Anterior cingulate cortex (tissue), 58 donors: Measurements from ENCODE around the gene PAX9.
"Not testable (repeated sequence)": the region's sequence is repeated elsewhere in the genome, so short reads cannot be mapped to it uniquely, and the experiment has no call there.

Experiments
- DNase-seq, 58 donors: peaks; one replicate each; lab custom pipeline; 2025; lab: John Stamatoyannopoulos, UW

PAX9 gene

DNA sequence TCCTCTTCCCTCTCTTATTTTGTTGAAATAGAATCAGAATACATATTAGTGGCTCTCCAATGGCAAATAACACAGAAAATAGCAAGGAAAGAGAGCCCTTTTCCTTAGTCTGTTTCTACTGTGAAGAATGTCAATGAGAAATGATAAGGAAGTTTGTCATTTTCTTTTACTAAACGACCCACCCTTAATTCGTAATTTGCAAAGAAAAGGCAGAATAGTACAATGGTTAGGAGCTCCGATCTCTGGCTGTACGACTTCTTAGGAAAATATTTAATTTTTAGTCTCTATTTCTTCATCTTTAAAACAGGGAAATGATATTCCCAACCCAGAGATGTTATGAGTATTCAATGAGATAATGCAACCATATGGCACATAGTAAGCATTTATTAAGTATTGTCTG is 6.0 kb downstream of the PAX9 start:
- DNase-seq = no peak

DNA sequence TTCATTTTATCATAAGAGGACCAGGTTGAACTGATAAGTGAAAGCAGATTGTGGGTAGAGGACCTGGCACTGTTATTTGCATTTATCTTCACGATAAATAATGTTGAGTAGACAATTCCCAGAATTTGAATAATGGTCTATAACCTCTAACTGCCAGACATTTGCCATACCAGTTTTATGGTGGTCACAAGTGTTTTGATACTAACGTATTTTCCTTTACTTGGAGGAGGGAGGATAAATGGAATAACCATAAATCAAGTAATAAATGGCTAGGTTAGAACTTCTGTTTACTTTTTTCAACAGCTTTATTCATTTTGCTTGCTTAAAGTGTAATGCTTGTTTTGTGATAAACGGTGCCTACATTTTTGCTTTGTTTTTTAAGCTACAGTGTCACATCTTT is 9.5 kb downstream of the PAX9 start:
- DNase-seq = no peak

GRCh38 chr14:36672095-36672494 is 10.4 kb downstream of the PAX9 start:
- DNase-seq = no peak

DNA sequence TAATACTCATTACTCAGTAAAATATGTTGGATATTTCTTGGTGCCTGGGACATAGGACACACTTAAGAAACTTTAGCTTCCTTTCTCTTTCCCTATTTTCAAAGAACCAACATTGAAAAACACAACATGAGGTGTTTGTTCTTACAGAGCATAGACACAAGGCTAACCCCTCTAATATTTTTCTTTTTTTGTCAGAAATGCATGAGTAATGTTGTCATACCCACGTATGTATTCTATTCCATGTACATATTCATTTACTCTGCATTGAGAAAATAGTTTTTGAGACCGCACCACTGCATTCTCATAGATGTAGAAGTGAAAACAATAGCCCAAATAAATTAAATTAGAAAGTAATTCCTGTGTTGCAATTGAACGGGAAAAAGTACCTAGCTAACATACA is 13.0 kb downstream of the PAX9 start:
- no peak for DNase-seq

- DNase-seq = no peak
Observed at GRCh38 chr14:36675581-36675980, 13.9 kb downstream of the PAX9 start.

- DNase-seq = no peak
Observed at GRCh38 chr14:36676236-36676635, 14.6 kb downstream of the PAX9 start.

DNA sequence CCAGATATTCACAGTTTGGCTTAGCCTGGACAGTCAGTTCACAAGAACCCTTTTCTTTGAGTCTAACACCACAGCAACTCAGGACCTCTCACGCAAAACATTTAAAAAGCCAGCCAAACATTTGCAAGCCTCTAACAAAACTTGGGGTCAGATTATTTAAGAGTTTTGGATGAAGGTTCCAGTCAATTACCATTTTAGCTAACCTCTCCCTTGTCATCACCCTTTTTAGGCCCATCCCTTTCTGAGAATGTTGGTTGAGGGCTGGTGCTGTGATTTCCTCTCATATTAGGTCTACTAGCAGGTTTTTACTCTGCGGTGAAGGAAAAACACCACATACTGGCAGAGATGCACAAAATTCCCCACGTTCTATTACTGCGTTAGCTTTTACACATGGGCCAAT is 20.7 kb downstream of the PAX9 start:
- DNase-seq = no peak

DNA sequence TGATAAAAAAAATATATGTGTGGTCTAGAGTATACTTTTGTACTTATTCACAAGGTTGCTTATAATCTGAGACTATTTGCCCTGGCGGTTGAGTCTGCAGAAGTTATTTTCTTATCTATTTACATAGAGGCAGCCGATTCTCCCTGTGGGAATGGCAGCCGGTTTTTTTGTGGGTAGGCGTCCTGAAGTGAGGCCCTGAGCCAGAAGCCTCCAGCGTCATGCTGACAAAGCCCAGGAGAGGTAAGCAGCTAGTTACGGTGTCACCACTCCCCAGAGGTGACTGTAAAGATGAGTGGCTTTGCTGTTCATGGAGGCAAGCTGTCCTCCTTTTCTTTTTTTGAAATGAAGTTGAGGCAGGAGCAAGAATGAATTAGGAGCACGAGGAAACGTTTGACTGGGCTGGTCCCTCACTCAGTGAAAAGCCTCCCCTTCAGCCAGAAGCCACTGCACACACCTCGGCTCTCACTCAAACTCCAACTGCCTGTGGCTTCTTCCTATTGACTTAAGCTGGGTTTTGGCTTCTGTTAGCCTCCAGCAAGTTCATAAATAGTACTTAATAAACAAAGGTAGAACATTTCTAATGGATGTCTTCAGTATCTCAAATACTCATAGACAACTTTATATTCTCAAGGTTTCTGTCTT is 21.5 kb downstream of the PAX9 start:
- no peak for DNase-seq

- no peak for DNase-seq
Observed at GRCh38 chr14:36684946-36685345, 23.3 kb downstream of the PAX9 start.

DNA sequence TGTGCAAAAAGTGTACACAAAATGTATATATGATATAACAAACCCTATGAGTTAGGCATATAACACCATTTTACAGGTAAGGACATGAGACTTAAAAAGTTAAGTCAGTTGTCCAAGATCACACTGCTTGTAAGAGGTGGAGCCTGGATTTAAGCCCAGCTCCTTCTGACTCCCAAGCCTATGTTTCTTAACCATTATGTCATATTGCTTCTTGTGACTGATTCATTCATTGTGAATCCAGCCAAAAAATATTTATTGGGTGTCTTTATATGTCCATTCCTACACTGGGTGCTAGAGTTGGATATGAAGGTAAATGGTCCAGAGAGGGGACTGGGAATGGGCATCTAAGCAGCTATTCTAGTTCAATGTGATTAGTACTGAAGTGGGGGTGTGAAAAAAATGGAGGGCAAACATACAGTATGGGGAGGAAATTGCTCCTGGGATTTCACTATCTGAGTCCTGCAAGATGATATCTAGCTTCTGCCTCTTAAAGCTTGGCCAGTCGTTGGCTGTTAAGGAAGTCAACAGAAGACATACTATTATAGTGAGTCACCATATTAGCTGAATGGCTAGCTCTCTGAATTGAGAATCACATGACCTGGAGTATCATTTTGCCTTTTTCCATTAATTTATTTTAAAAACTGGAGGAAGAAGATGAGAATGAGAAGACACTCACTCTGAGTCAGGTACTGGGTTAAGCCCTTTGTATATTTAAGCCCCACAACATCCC is 28.8 kb downstream of the PAX9 start:
- no peak for DNase-seq

- DNase-seq = not testable (repeated sequence)
Observed at GRCh38 chr14:36699420-36699819, 37.8 kb downstream of the PAX9 start.

GRCh38 chr14:36700651-36701050 is 39.0 kb downstream of the PAX9 start:
- DNase-seq = no peak

GRCh38 chr14:36701132-36701531 is 39.5 kb downstream of the PAX9 start:
- no peak for DNase-seq

- no peak for DNase-seq
Observed at GRCh38 chr14:36702474-36702873, 40.8 kb downstream of the PAX9 start.

DNA sequence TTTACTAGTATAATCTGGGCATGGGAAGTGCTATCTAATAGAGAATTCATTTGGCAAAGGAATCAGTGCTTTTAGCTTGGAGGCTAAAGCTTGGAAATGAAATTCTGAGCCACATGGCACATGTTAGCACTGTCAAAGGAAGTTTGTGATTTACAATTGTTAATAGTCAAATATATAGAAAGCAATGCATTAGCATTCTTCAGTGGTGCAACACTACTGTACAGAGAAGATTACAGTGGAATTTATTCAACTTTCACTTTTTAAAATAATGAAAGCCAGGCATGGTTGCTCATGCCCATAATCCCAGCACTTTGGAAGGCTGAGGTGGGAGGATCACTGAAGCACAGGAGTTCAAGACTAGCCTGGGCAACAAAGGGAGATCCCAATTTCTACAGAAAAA is 45.9 kb downstream of the PAX9 start:
- DNase-seq = no peak

GRCh38 chr14:36713960-36714703 is 52.5 kb downstream of the PAX9 start:
- DNase-seq = no peak

GRCh38 chr14:36716614-36717184 is 55.0 kb downstream of the PAX9 start:
- DNase-seq = no peak

DNA sequence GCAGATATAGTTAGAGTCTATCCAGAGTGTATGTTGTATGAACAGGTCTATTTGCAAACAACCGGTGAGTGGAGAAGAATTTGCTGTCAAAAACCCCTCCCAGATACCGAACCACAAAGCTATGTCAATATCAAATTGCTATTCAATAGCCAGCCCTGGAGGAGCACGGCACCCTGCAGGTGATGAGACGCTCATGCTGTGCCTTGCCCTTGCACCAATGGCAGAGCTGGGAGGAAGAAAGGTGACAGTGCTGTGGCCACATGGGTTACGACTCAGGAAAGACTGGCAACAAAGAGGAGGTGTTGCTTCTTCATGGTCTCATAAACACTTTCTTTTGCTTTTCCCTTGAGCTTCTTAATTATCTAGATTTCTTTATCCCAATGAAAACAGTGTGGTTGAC is 55.7 kb downstream of the PAX9 start:
- no peak for DNase-seq

- DNase-seq = no peak
Observed at GRCh38 chr14:36718216-36718615, 56.6 kb downstream of the PAX9 start.

GRCh38 chr14:36719823-36720222 is 58.2 kb downstream of the PAX9 start:
- DNase-seq = no peak

DNA sequence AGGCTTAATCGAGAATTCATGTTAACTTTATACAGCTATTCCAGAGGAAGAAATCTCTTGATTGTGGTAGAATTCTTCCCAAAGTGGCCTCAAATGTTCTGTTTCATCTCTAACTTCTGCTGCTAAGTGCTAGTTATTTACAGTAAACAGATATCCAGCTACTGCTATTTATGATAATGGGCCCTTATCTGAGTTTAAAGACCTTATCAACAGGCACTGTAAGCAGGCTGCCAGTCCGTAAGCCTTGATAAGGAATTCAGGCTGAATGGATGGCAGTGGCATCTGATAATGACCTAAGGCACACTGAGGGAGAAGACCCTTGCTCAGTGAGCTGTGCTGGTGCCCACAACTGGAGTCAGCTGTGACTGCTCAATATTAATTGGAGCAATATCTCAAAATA is 59.0 kb downstream of the PAX9 start:
- DNase-seq = no peak
